Measurements from ENCODE around the gene HINT2.

The HINT2 gene

DNA sequence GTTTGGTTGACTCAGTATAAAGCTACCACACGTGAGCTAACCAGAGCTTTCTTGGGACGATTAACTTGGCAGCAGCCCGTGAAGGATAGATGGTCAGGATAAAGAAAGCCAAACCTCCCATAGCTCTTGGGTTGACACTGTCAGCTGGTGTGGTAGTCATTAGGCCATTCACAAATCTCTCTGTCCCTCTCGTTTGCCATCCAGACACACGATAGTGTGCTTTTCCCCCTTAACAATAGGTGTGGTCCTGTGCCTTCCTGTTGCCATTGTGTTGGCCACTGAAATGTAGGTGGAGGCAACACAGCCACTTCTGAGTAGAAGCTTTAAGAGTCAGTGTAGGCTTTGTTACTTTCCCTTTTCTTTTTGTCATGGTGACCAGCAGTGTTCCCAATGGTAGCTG is 43.6 kb upstream of the HINT2 start:
- H3K4me3 ChIP-seq (ENCODE audit: low read depth, low read length), result no peak overlapping the region
- TF ChIP-seq, protein P1, sequence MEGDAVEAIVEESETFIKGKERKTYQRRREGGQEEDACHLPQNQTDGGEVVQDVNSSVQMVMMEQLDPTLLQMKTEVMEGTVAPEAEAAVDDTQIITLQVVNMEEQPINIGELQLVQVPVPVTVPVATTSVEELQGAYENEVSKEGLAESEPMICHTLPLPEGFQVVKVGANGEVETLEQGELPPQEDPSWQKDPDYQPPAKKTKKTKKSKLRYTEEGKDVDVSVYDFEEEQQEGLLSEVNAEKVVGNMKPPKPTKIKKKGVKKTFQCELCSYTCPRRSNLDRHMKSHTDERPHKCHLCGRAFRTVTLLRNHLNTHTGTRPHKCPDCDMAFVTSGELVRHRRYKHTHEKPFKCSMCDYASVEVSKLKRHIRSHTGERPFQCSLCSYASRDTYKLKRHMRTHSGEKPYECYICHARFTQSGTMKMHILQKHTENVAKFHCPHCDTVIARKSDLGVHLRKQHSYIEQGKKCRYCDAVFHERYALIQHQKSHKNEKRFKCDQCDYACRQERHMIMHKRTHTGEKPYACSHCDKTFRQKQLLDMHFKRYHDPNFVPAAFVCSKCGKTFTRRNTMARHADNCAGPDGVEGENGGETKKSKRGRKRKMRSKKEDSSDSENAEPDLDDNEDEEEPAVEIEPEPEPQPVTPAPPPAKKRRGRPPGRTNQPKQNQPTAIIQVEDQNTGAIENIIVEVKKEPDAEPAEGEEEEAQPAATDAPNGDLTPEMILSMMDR (IDR thresholded peaks at IDR 0.05; ENCODE audit: borderline replicate concordance, insufficient read depth, low read depth, low read length), result no peak

DNA sequence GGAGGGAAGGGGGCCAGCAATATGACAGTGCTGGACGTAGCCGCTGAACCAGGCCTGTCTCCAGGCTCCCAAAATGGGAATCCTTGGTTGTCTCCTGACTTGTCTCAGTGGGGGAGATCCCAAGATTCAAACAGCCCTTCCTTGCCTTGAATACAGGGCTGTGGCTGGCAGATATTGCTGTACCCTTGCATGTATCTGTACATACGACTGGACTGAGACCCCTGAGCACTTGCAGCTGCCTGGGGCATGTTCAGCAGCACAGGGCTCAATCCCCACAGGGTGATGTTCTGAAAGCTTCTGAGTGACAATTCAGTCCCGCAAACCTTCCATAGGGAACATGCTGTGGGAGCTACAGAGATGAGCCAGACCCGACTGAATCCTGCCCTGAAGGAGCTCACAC is 42.0 kb upstream of the HINT2 start:
- TF ChIP-seq, protein P1 (IDR thresholded peaks at IDR 0.05; ENCODE audit: borderline replicate concordance, insufficient read depth, low read depth, low read length), result no peak
- H3K4me3 ChIP-seq (ENCODE audit: low read depth, low read length), result no peak overlapping the region

DNA sequence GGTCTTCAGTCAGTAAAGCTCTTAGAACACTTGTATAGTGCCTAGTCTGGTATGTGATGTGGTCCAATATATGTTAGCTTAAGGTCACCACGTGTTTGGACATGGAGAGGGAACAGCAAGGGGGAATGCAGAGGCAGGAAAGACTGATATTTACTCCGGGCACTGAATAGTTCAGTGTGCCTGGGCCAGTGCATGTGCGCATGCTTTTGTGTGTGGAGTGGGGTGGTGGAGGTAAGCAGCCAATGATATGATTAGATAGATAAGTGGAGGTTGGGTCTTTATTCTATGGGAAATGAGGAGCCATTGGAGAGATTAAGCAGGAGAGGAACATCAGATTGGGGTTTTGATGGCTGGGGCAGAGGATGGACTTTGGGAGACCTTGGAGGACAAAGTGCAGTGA is 41.4 kb upstream of the HINT2 start:
- TF ChIP-seq, protein P1 (IDR thresholded peaks at IDR 0.05; ENCODE audit: borderline replicate concordance, insufficient read depth, low read depth, low read length), result no peak
- H3K4me3 ChIP-seq (ENCODE audit: low read depth, low read length), result no peak overlapping the region

DNA sequence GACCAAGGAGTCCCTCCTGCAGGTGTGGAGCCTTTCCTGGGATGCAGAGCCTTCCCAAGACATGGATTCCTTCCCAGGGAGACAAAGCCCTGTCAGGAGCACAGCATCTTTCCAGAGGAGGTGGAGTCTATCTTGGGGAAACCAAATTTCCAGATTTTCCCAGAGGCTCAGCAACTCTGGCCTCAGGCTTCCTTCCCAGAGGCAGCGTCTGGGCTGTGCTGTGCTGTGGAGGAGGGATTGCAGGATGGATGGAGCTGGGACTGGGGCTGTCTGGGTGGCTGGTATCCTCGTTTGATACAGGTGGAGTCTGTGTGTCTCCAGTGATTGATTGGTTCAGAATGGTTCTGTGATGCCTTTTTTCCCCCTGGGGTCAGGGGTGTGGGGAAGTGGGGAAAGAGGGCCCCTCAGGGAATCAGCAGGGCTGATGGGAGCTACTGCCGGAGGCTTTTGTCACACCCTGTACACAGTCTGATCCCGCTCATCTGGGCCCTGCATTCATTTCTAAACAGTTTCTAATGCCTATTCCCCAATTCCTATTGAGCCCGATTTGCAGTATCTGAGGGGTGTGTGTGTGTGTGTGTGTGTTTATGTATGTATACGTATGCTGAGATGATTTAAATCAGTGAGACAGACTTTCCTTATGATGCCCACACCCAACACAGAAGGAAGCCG is 39.4 kb upstream of the HINT2 start:
- TF ChIP-seq, protein P1 (IDR thresholded peaks at IDR 0.05; ENCODE audit: borderline replicate concordance, insufficient read depth, low read depth, low read length), result no peak
- no peak overlapping the region for H3K4me3 ChIP-seq (ENCODE audit: low read depth, low read length)

DNA sequence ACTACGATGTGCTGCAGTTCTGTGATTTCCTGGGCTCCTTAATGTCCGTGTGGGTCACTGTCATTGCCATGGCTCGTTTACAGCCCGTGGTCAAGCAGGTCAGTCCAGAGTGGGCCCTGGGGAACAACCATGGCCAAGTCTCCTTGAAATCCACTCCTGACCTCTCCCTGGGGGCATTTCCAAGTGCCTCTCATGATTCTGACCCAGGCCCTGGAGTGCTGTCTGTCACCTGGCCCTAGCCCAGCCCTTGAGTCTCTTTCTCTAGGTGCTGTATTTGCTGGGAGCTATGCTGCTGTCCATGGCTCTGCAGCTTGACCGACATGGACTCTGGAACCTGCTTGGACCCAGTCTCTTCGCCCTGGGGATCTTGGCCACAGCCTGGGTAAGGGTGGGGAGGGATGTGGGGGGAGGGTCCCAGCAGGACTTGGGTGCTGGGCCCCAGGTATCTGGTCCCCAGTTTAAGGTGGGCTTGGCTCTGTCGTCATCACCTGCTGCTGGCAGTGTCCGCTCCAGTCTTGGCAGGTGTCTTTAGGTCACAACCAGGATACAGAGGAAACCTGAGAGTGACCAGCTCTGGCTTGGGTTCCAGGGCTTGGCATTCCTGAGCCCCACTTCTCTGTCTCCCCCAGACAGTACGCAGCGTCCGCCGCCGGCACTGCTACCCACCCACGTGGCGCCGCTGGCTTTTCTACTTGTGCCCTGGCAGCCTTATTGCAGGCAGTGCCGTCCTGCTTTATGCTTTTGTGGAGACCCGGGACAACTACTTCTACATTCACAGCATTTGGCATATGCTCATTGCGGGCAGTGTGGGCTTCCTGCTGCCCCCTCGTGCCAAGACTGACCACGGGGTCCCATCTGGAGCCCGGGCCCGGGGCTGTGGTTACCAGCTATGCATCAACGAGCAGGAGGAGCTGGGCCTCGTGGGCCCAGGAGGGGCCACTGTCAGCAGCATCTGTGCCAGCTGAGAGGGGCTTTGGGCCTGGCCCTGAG is 38.3 kb upstream of the HINT2 start:
- H3K4me3 ChIP-seq (ENCODE audit: low read depth, low read length), result no peak overlapping the region
- TF ChIP-seq, protein P1 (IDR thresholded peaks at IDR 0.05; ENCODE audit: borderline replicate concordance, insufficient read depth, low read depth, low read length), result no peak

DNA sequence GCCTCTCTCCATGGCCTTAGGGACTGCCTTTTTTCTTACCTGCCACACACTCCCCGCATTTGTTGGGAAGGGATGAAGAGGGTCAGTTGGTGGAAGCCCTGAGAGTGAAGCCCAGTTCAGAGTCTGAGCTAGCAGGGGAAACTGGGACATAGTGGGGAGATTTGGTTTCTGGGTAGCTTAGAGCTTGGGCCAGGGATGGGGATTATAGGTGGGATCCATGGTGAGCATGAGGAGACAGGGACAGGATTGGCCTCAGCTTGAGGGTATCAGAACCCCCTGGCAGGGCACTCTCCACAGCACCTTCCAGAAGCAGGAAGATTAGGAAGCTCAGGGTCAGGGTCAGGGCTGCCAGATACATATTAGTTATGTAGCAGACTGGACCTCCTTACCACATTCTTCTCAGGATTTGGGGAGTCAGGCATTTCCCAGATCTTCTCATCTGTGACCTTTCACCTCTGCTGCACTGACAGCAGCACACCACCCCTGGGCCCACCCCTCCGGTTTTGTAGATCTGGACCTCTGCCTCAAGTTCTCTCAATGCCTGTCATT is 37.5 kb upstream of the HINT2 start:
- TF ChIP-seq, protein P1 (IDR thresholded peaks at IDR 0.05; ENCODE audit: borderline replicate concordance, insufficient read depth, low read depth, low read length), result no peak

More for the DNA sequence above, 37.5 kb upstream of the HINT2 start:
- H3K4me3 ChIP-seq (ENCODE audit: low read depth, low read length), result no peak overlapping the region

Measured in GM12875 (cell line).